GM23248 (cell line): ENCODE measurements around the gene CRYBA1. TPM values are rescaled to one million over a fixed set of nuclear protein-coding genes. Genes with fewer than 3 reads are reported as not detected.

Experiments used
- DNase-seq: peaks from one replicate; pipeline ENCODE4 v3.0.0-alpha.2; 2015
- H2AFZ ChIP-seq: fragments of 200-600 bp; sonication (generic); 2 replicates; pipeline ENCODE4 v1.6.1; 2016; ENCODE audit warnings: antibody characterized with exemption
- H3F3A ChIP-seq: fragments of 200-600 bp; sonication (generic); 2 replicates; pipeline ENCODE4 v1.6.1; 2016; ENCODE audit warnings: mild to moderate bottlenecking, antibody characterized with exemption, mixed run types; ENCODE audit not compliant: insufficient read depth
- H3K27ac ChIP-seq: fragments of 200-600 bp; sonication (generic); 2 replicates; pipeline ENCODE4 v1.5.1; 2016; ENCODE audit warnings: mild to moderate bottlenecking
- H3K27me3 ChIP-seq: fragments of 200-600 bp; sonication (generic); replicated peaks from 2 replicates; pipeline ENCODE4 v1.6.1; 2016; ENCODE audit warnings: mild to moderate bottlenecking; ENCODE audit not compliant: insufficient read depth
- H3K36me3 ChIP-seq: fragments of 200-600 bp; sonication (generic); 2 replicates; pipeline ENCODE4 v1.6.1; 2016; ENCODE audit warnings: low read depth, mild to moderate bottlenecking
- H3K4me1 ChIP-seq: fragments of 200-600 bp; sonication (generic); 2 replicates; pipeline ENCODE4 v1.6.1; 2016; ENCODE audit warnings: mild to moderate bottlenecking; ENCODE audit not compliant: insufficient read depth
- H3K4me2 ChIP-seq: fragments of 200-600 bp; sonication (generic); one replicate; pipeline ENCODE4 v1.6.1; 2016; ENCODE audit warnings: mild to moderate bottlenecking; ENCODE audit not compliant: unreplicated experiment
- H3K4me3 ChIP-seq: fragments of 200-600 bp; sonication (generic); 2 replicates; pipeline ENCODE4 v1.5.1; 2016; ENCODE audit warnings: mild to moderate bottlenecking
- H3K79me2 ChIP-seq: fragments of 200-600 bp; sonication (generic); 2 replicates; pipeline ENCODE4 v1.6.1; 2016; ENCODE audit warnings: mild to moderate bottlenecking; ENCODE audit not compliant: insufficient read depth
- H3K9ac ChIP-seq: fragments of 200-600 bp; sonication (generic); 2 replicates; pipeline ENCODE4 v1.6.1; 2016; ENCODE audit warnings: mild to moderate bottlenecking
- H3K9me2 ChIP-seq: fragments of 200-600 bp; sonication (generic); 2 replicates; pipeline ENCODE4 v1.6.1; 2016; ENCODE audit warnings: mixed run types, mild to moderate bottlenecking, moderate library complexity; ENCODE audit not compliant: insufficient read depth
- H3K9me3 ChIP-seq: fragments of 200-600 bp; sonication (generic); one replicate; pipeline ENCODE4 v1.6.1; 2017; ENCODE audit warnings: low read depth
- H4K20me1 ChIP-seq: fragments of 200-600 bp; sonication (generic); 2 replicates; pipeline ENCODE4 v1.6.0; 2016; ENCODE audit not compliant: insufficient read depth
- EZH2 ChIP-seq: fragments of 200-600 bp; sonication (generic); IDR thresholded peaks from 2 replicates; pipeline ENCODE4 v1.6.1; 2018; ENCODE audit warnings: antibody characterized with exemption, mild to moderate bottlenecking; ENCODE audit not compliant: insufficient read depth, poor library complexity, severe bottlenecking
- EZH2phosphoT487 ChIP-seq: fragments of 200-600 bp; sonication (generic); IDR thresholded peaks from 2 replicates; pipeline ENCODE4 v1.6.1; 2018; ENCODE audit warnings: antibody characterized with exemption, moderate library complexity, mild to moderate bottlenecking, low read depth; ENCODE audit not compliant: insufficient read depth
- WGBS, 2 experiments: methylation state at CpG; one replicate each; pipeline ENCODE4 v1.1.6; 2015 to 2017; ENCODE audit warnings: low lambda C conversion rate in 2 of 2, low coverage in 1 of 2; ENCODE audit errors: missing lambda C conversion rate in 2 of 2; 5-methylcytosine and 5-hydroxymethylcytosine counted together
- in situ Hi-C: fragments of 300-500 bp; cut with MboI; formaldehyde crosslinking; loops from 2 replicates; pipeline ENCODE4 v1.15.0; 2020
- polyA plus RNA-seq: library from polyadenylated mRNA; unstranded; fragments of >200 nt; fragmentation: Nextera tagmentation; extraction: Ambion mirVana; gene quantifications from 2 replicates; pipeline ENCODE4 v1.2.1, GENCODE V29; 2016
- total RNA-seq: library from RNA; depleted of rRNA; stranded (reverse); fragments of >200 nt; shearing (Covaris generic); gene quantifications from 2 replicates; pipeline ENCODE4 v1.2.3, GENCODE V29; 2014

The CRYBA1 gene
- total and polyA plus RNA-seq, 2 experiments from 2014 or later, result not detected

DNA sequence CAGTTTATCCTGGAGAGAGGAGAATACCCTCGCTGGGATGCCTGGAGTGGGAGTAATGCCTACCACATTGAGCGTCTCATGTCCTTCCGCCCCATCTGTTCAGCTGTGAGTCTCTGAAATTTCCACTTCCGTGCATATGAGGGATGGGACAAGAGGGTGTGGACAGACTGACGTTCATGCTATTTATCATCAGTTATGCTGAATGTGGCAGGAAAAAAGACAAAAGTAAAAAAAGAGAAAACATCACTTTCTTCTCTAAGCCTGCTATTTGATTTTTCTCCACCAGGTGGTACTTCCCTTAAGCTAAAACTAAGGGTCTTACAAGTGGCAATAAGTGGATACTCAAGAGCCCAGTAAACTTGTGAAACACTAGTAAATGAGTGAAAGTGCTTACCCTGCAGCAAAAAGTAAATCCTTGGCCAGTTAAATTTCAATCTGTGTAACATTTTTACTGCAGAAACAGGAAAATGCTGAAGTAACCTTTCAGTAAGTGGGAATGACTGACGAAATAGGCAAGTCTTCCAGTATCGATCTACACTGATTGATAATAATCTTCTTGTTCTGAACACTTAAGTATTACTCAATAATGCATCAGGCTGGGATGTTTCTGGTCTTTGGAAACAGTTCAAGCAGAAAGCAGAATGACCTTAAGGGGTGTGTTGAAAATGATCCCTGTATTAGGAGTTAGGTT, 5.6 kb downstream of the CRYBA1 start:
- H3K4me1 ChIP-seq, result peaks cover 72% of the 10 kb centered on the region
- in situ Hi-C loops, result no loop called here
- H2AFZ ChIP-seq, result no peak overlapping the region
- peaks cover 77% of the 10 kb centered on the region for H3F3A ChIP-seq
- H3K4me3 ChIP-seq, result no peak overlapping the region
- TF ChIP-seq EZH2 (no peak), EZH2phosphoT487 (no peak)
- WGBS, 2 experiments, result 69 to 74% methylated on average over 7 of the region's 7 CpGs
- peak; percentile 52 for DNase-seq
- no peaks in the 10 kb centered on the region for H3K27me3 ChIP-seq
- H3K4me2 ChIP-seq, result no peak overlapping the region
- H3K27ac ChIP-seq, result peak overlapping the region; percentile 68
- H3K9ac ChIP-seq, result no peak overlapping the region
- no peaks in the 10 kb centered on the region for H3K9me2 ChIP-seq
- H3K79me2 ChIP-seq, result peaks cover 16% of the 10 kb centered on the region
- H3K9me3 ChIP-seq, result no peaks in the 10 kb centered on the region
- H4K20me1 ChIP-seq, result no peaks in the 10 kb centered on the region
- H3K36me3 ChIP-seq, result no peaks in the 10 kb centered on the region

DNA sequence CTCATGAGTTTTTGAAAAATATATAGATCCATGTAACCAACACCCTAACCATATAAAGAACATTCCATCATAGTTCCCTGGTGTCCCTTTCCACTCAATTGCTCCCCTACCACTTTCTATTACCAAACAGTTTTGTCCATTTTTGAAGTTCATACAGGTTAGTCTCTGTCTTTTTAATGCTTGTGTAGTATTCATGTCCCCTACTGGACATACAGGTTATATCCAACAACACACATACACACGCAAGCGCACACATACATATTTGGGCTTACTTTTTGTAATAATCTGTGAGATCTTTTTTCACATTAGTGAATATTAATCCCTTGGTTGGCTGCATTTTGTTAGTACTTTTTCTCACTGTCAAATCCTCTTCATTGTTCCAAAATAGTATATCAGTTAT, 6.4 kb downstream of the CRYBA1 start:
- no peaks in the 10 kb centered on the region for H3K27me3 ChIP-seq
- H3K9me2 ChIP-seq, result no peaks in the 10 kb centered on the region
- H3K9ac ChIP-seq, result no peak overlapping the region
- TF ChIP-seq EZH2 (no peak), EZH2phosphoT487 (no peak)
- H3K4me1 ChIP-seq, result peaks cover 80% of the 10 kb centered on the region
- peak overlapping the region; percentile 27 for H3K27ac ChIP-seq
- peaks cover 85% of the 10 kb centered on the region for H3F3A ChIP-seq
- H3K4me3 ChIP-seq, result no peak overlapping the region
- H3K4me2 ChIP-seq, result no peak overlapping the region
- in situ Hi-C loops, result no loop called here
- H3K79me2 ChIP-seq, result peaks cover 16% of the 10 kb centered on the region
- no peaks in the 10 kb centered on the region for H3K9me3 ChIP-seq
- no peak for DNase-seq
- no peaks in the 10 kb centered on the region for H4K20me1 ChIP-seq
- no peak overlapping the region for H2AFZ ChIP-seq
- H3K36me3 ChIP-seq, result no peaks in the 10 kb centered on the region
- 97 to 100% methylated on average over 2 of the region's 2 CpGs for WGBS, 2 experiments

DNA sequence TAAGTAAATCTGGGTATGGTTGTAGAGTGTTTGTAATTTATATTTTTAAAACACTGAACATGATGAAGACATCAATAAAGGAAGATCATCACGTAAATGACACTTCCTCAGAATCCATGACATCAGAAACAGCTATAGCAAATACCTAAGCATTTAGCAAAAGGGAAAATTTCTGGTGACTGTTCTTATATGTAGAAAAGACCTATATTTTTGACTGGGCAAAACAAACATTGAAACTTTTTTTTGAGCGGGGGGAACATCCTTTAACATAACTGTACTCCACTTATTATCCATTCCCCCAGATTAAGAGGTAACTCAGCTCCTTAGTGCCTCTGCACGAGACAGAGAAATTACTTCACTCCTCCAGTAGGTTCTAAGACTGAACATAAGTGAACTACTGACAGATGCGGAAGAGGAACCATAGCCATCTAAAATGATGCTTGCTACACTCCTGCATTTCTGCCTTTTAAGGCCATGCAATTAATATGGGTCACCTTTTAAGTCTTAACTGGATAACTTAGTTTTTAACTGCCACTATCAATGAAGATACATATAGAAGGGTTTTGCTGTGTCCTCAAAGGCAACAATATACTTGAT, 9.4 kb downstream of the CRYBA1 start:
- Histone ChIP-seq H3K9me2 (no peaks in the 10 kb centered on the region), H3K4me1 (peaks cover 81% of the 10 kb centered on the region), H3K9me3 (no peaks in the 10 kb centered on the region), H3K36me3 (peaks cover 24% of the 10 kb centered on the region), H3K27me3 (no peaks in the 10 kb centered on the region), H3K4me2 (peak overlapping the region; percentile 79), H3K9ac (0 out of 2 replicates have a peak overlapping the region, but pooled peaks have one; percentile 4), H3K4me3 (0 out of 2 replicates have a peak overlapping the region, but pooled peaks have one; percentile 1), H3K79me2 (peaks cover 42% of the 10 kb centered on the region), H4K20me1 (peaks cover 4% of the 10 kb centered on the region; the same call in 1 of the 2 replicates), H2AFZ (no peak overlapping the region), H3F3A (peaks cover 100% of the 10 kb centered on the region), H3K27ac (peak overlapping the region; percentile 68)
- DNase-seq, result peak; percentile 38
- no peak for TF ChIP-seq EZH2
- no peak for TF ChIP-seq EZH2phosphoT487
- in situ Hi-C loops, result no loop called here
- 84 to 86% methylated on average over 4 of the region's 4 CpGs for WGBS, 2 experiments

DNA sequence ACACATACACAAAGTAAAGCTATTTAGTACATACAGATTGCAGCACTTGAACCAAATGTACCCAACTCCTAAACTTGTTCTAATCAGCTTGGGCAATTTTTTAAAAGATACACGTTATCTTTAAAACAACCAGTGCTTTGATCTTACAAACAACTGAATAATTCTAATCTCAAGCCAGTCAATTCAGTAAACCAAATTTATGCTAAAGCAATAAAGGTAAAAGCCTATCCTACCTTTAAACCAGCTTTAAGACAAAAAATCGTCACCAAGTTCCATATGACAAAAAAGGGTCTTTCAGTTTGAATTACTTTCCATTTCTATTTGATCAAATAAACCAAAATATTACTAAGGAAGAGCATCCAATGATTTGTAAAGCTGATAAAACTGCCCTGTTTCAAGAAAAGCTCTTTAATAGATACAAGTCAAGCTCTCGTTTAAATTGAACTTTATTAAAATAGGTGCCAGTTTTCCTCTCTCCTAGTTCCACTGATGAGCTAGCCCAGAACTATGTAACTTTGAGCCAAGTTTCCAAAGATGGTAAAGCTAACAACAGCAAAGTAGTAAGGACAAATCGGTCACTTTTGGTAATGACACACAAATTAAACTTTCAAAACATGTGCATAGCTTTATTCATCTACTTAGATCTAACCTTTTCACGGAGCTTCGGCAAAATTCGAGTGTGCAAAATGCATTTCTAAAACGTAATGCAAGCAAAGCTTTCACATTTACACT, 10.2 kb downstream of the CRYBA1 start:
- Histone ChIP-seq H3K4me1 (peaks cover 74% of the 10 kb centered on the region), H3K9me3 (no peaks in the 10 kb centered on the region), H3K27ac (peak overlapping the region; percentile 68), H3K36me3 (peaks cover 32% of the 10 kb centered on the region), H2AFZ (no peak overlapping the region), H3K79me2 (peaks cover 51% of the 10 kb centered on the region), H3K4me3 (peak overlapping the region; percentile 60), H3K9ac (peak overlapping the region; percentile 58), H4K20me1 (peaks cover 4% of the 10 kb centered on the region; the same call in 1 of the 2 replicates), H3K9me2 (no peaks in the 10 kb centered on the region), H3F3A (peaks cover 100% of the 10 kb centered on the region), H3K4me2 (peak overlapping the region; percentile 79), H3K27me3 (no peaks in the 10 kb centered on the region)
- in situ Hi-C loops, result no loop called here
- DNase-seq, result peak; percentile 74
- WGBS, 2 experiments, result 14 to 17% methylated on average over 8 of the region's 8 CpGs
- TF ChIP-seq EZH2, result no peak
- TF ChIP-seq EZH2phosphoT487, result no peak
